Left hindlimb (tissue), 1 donor: ENCODE data around the gene LMNA.

ENCODE experiments used
- DNase-seq: peaks from one replicate; pipeline ENCODE4 v3.0.0-alpha.2; 2018

The LMNA gene

GRCh38 chr1:156082309-156083091 is 32.0 kb upstream of the LMNA start, which contains the start of gene MEX3A:
TSS of gene MEX3A (minus strand) at chr1:156082465. CDS start at chr1:156081998, 467 bp downstream.
- peak; percentile 95 for DNase-seq

GRCh38 chr1:156083800-156084790 is 30.4 kb upstream of the LMNA start:
- no peak for DNase-seq

GRCh38 chr1:156086256-156086662 is 28.3 kb upstream of the LMNA start:
- no peak for DNase-seq

GRCh38 chr1:156089704-156090103 is 24.8 kb upstream of the LMNA start:
- DNase-seq, result no peak

- DNase-seq, result no peak
These were observed 24.2 kb upstream of the LMNA start for GRCh38 chr1:156090138-156090839.

- DNase-seq, result peak; percentile 83
These were observed 23.7 kb upstream of the LMNA start for GRCh38 chr1:156090840-156091188.

- no peak for DNase-seq
These were observed 22.9 kb upstream of the LMNA start for GRCh38 chr1:156091610-156092009.

GRCh38 chr1:156095906-156096508 is 18.5 kb upstream of the LMNA start:
- DNase-seq, result no peak

- DNase-seq, result peak; percentile 91
These were observed 17.7 kb upstream of the LMNA start for GRCh38 chr1:156096640-156097391.

GRCh38 chr1:156097499-156098178 is 16.9 kb upstream of the LMNA start:
- DNase-seq, result no peak

- no peak for DNase-seq
These were observed 15.7 kb upstream of the LMNA start for GRCh38 chr1:156098784-156099183.

GRCh38 chr1:156099282-156099681 is 15.2 kb upstream of the LMNA start:
- DNase-seq, result no peak

- no peak for DNase-seq
These were observed 14.1 kb upstream of the LMNA start for GRCh38 chr1:156100205-156100995.

- DNase-seq, result no peak
These were observed 12.6 kb upstream of the LMNA start for GRCh38 chr1:156101880-156102279.

- peak; percentile 68 for DNase-seq
These were observed 11.6 kb upstream of the LMNA start for GRCh38 chr1:156102633-156103511.

- DNase-seq, result peak; percentile 88
These were observed 11.0 kb upstream of the LMNA start for GRCh38 chr1:156103521-156103947.

GRCh38 chr1:156104065-156104810 is 10.3 kb upstream of the LMNA start:
- peak; percentile 94 for DNase-seq
